NCI-H345 (cell line): Measurements from ENCODE around the gene REX1BD.
A peak's percentile ranks its signal among the peaks of the same experiment; 100 is the strongest.

ENCODE experiments used
- DNase-seq: peaks from one replicate; lab custom pipeline; 2025; lab: John Stamatoyannopoulos, UW

The REX1BD gene

GRCh38 chr19:18613589-18614234 is 25.1 kb downstream of the REX1BD start:
- DNase-seq, result no peak

DNA sequence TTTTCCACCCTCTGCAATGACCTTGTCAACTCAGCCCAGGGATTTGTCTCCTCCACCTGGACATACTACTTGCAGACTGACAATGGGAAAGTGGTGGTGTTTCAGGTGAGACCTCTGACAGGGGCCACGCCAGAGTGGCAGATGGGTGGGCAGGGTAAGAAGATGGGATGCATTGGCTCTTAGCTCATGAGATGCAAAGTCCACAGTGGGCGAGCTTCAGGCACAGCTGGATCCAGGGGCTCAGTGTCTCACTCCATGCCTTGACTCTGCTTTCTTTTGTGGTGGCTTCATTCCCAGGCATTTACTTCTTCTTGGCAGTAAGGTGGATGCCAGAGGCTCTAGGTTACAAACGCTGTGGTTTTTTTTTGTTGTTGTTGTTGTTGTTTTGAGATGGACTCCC is 27.4 kb downstream of the REX1BD start:
- DNase-seq, result no peak

- DNase-seq, result no peak
These were observed 29.0 kb downstream of the REX1BD start for GRCh38 chr19:18617562-18617961.

DNA sequence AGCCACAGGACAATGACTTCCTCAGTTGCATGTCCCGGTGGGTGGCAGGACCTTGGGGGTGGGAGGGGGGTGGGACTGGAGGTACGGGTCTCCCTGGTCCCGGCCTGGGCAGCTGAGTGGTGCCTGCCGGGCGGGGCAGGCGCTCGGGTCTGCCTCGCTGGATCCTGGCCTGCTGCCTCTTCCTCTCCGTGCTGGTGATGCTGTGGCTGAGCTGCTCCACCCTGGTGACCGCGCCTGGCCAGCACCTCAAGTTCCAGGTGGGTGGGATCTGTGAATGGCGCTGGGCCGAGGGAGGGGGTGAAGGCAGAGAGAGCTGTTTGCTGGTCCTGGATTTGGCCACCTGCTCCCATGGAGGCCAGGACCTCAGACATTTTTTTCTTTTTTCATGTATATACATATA is 29.6 kb downstream of the REX1BD start:
- no peak for DNase-seq

DNA sequence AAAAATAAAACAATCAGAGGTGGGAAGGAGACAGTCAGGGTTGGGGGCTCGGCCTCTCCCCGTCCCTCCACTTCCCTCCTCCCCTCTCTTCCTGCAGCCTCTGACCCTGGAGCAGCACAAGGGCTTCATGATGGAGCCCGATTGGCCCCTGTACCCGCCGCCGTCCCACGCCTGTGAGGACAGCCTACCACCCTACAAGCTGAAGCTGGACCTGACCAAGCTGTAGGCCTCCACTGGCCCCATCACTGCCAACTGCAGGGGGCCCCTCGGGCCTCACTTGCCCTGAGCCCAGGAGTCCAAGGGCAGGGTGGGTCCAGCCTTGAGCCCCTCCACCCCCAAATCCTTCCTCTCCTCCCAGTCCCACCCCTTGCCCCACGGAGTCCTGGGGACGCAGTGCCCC is 31.7 kb downstream of the REX1BD start:
- no peak for DNase-seq

GRCh38 chr19:18620902-18621301 is 32.3 kb downstream of the REX1BD start:
- no peak for DNase-seq

DNA sequence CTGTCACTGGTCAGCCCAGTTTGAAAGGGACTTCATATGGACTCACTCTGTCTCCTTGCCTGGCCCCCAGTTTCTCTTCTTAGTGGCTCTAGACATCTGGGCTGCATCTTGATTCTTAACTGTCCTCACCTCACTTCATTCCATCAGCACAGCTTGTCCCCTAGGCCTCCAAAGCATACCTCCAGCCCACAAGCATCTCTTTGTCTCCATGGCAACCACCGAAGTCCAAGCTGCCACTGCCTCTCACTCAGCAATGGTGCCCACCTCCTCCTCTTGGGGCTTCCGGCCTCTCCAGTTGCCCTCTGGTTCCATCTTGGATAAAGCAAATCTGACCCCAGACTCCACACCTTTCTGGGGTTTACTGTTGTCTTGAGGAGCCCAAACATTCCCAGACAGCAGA is 38.3 kb downstream of the REX1BD start:
- DNase-seq, result no peak

- no peak for DNase-seq
These were observed 40.8 kb downstream of the REX1BD start for GRCh38 chr19:18629166-18630088.

GRCh38 chr19:18633321-18633720 is 44.7 kb downstream of the REX1BD start:
- DNase-seq, result peak; percentile 11

GRCh38 chr19:18634612-18635297 is 46.2 kb downstream of the REX1BD start:
- no peak for DNase-seq

- no peak for DNase-seq
These were observed 47.2 kb downstream of the REX1BD start for GRCh38 chr19:18635831-18636182.

DNA sequence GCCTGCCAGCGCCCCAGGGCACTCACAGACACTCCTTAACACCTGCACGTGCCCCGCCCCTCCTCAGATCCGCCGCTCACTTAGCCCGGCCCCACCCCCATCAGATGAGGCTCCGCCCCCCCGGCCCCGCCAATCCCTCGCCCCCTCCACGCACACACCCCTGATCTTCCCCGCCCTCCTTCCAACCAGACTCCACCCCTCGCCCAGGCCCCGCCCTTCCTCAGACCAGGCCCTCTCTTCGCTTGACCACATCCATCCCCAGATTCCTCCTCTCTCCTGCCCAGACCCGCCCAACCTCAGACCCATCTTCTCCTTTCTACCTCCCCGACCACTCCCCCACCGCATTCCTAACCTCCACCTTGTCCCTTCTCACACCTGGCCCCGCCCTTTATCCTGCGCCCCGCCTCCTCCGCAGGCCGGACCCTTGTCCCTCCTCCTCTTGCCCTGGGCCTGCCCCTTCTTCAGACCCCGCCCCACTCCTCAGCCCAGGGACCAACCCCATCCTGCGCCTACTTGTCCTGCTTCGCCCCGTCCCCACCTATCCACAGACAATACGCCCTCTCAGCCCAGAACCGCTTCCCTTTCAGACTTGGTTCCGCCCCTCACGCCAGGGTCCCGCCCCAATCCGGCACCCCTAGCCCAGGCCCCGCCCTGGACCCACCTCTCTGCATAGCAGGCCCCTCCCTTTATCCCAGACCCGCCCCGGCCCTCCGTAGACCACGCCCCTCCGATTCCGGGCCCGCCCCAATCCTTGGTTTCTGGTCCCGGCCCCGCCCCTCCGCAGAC is 47.8 kb downstream of the REX1BD start:
- peak; percentile 92 for DNase-seq

- no peak for DNase-seq
These were observed 48.5 kb downstream of the REX1BD start, which contains the start of gene KLHL26 for GRCh38 chr19:18636969-18637629. Gene KLHL26 (plus strand): TSS chr19:18637028. CDS start chr19:18637055, 27 bp downstream.

DNA sequence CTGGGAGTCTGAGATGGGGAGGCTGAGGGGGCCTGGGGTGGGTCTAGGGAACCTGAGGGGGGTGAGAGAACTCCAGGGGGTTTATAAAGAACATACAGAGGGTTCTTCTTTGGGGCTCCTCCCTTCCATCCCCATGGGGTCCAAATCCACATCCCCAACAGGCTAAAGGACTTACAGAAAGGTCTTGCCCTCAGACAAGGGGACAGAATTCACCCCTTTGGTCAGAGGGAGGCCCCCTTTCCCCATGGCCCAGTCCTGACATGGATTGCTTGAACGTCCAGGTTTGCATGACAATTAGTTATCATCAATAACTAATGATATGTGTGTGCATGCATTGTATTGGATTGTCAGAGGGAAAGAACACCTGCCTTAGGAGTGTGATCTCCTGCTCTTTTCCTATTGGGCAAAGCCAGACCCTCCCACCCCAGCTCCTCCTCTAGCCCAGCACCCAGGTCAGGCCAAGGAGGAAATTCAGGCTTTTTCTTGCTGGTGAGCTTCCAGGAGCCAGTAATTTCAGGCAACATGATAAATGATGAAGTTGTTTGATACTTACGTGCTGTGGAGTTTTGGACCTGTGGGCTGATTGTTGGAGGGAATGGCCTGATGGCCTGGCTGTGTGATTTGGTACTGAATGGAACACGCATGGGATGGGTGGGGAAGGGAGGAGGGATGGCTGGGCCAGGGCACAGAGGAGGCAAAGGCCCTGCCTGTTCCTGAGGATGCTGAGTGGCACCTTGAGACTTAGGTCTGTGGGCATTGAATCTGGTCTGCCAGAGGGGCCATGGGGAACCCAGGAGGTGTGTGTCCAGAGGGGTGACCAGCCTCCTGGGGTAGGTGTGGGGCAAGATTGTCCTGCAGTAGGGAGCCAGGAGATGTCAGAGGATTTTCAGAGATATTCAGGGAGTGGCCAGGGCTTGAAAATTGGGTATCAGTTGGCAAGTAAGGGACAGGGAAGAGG is 49.4 kb downstream of the REX1BD start:
- peak; percentile 30 for DNase-seq

GRCh38 chr19:18639706-18640243 is 51.2 kb downstream of the REX1BD start:
- no peak for DNase-seq
